Stimulated activated CD4-positive, alpha-beta T cell treated with anti-CD3 and anti-CD28 coated beads, Interleukin-2, amount 100 ng/mL, for 4 hours (primary cell): ENCODE results near the gene SECISBP2.
"Not testable (repeated sequence)": the region's sequence is repeated elsewhere in the genome, so short reads cannot be mapped to it uniquely, and the experiment has no call there.

Experiments
- DNase-seq: peaks from one replicate; pipeline ENCODE4 v3.0.0-alpha.2; 2020; ENCODE audit warnings: low read depth

SECISBP2 gene

DNA sequence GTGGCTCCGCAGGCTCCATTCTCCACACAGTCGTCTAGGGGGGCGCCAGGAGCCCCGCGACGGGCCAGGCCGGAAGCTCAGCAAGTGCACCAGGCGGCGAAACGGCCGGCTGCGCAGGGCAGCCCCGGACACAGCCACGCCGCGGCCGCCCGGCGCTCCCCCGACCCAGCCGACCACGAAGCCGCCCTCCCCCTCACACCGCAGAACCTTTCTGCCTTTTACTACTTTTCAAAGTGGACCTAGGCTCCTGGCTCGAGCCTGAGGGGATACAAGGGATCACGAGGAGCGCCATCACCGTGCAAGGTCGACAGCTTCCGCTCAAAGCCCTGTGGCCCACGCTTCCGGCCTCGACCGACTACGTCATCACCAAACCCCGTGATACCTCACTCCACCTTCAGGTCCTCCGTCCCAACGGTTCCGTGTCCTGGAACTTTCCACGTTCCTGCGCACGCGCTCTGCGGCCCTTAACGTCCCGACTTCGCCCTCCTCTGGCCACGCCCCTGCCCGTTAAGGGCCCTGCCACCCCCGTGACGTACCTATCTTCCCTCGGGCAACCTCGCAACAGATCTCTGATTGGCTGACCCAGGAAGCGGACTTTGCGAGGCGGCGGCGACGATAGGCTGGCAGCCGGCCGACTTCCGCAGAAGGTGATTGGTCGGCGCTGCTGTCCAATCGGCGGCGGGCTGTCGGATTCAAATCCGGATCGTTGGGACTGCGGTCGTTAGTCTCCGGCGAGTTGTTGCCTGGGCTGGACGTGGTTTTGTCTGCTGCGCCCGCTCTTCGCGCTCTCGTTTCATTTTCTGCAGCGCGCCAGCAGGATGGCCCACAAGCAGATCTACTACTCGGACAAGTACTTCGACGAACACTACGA, 7.6 kb upstream of the SECISBP2 start, which contains the start of gene CKS2:
Gene CKS2, plus strand, starts transcription at position 721 of the 871 bp plus-strand sequence. Its CDS starts 98 bp downstream, at position 819.
- peak; percentile 100 for DNase-seq

GRCh38 chr9:89311346-89312221, 6.7 kb upstream of the SECISBP2 start:
- DNase-seq, result no peak

DNA sequence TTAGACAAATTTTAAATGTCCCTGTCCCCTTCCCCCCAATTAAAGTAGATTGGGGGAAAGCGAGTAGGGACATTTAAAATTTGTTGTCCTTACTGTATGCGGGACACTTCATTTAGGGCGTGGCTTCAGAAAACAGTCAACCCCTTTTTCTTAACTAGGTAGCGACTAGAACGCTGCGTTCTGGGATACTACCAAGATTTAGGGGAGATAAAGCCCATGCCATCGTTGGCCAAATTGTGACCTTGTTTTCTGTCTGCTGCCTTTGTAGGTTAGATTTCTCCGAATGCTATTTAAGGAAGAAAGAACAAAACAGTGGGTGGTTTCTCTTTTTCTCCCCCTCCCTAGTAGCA, 6.1 kb upstream of the SECISBP2 start:
- no peak for DNase-seq

DNA sequence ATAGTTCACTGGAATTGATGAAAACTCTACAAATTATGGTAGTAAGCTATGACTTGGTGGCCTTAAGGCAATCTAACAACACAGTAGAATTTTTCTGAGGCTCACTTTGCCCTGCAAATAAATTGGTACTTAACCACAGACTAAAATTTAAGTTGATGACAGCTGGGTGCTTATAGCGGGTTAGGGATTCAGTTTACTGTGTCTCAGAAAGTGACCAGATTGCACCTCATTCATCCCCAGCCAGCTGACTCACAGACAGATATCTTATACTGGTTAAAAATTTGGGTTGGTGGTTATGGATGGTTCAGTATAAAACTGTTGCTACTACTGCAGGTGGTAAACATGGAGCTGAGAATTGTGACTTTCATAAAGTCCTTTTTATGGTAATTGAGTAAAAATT, 4.5 kb upstream of the SECISBP2 start:
- no peak for DNase-seq

DNA sequence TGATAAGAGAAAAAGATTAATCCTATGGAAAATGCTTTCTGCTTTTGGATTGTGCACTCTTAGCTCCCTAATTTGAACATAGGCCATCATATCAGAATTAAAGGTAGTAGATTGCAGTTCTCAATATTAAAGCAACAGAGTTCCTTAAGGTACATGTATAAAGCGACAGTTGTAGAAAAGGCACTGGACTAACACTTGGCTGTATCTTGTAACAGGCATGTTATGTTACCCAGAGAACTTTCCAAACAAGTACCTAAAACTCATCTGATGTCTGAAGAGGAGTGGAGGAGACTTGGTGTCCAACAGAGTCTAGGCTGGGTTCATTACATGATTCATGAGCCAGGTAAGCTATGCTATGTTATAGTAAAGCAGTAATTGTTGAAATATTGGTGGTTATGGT, 3.3 kb upstream of the SECISBP2 start:
- no peak for DNase-seq

DNA sequence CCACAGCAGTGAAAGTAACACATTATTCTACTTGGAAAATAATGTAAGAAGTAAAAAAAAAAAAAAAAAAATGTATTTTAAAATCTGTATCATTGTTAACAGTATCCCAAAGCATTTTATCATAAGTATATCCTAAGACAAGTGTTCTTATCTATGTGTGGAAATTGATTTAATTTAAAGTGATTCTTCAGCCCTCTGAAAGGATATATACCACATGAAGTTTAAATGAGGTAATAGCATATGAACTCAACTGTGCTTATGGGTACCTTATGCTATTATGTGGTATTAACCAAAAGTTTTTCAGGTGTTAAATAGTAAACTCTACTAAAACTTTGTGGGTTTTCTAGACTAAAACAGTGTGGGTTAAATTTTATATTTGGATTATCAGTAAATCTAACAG, 2.8 kb upstream of the SECISBP2 start:
- no peak for DNase-seq

GRCh38 chr9:89317282-89317681, 1.0 kb upstream of the SECISBP2 start:
- no peak for DNase-seq

- DNase-seq, result no peak
Observed at GRCh38 chr9:89319015-89319905, 960 bp downstream of the SECISBP2 start.

DNA sequence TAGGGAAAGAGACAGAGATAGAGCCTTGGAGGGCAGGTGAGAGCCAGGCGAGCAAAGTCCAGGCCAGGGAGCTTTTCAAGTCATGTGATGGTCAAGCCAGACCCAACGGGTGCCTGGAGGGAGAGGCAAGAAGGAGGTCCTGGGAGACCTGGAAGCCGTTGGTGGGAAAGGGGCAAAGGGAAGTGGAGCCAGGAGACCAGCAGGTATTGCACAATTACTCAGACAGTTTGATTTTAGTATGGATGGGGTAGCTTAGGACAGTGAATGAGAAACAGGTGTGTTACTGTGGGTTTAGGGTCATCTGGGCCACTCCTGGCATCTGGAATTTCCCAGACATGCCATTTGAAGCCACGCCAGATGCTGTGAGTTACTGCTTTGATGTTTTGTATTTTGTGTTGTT, 5.1 kb downstream of the SECISBP2 start:
- no peak for DNase-seq

DNA sequence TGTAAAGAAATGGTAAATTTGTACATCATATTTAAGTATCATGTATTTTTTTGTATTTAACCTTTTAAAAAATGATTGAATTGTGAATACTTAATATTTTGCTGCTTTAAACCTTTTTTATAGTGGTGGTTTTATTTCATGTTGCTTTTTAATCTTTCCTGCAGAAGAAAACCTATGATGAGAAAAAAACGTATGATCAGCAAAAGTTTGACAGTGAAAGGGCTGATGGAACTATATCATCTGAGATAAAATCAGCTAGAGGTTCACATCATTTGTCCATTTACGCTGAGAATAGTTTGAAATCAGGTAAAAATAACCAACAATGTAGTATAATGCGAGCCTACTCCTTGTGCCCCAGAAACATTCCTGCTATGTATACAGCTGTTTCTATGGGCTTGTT, 7.4 kb downstream of the SECISBP2 start:
- no peak for DNase-seq

DNA sequence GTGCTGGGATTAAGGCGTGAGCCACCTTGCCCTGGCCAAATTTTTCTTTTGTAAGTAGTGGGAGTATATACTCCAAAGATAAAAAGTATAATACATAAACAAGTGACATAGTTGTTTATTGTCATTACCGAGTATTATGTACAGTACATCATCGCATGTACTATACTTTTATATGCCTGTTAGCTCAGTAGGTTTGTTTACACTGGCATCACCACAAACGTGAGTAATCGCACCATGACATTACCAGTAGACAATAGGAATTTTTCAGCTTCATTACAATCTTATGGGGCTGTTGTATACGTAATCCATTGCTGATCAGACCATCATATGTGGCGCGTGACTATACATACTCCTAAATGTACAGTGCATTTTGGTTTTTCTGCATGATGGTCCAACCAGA, 9.8 kb downstream of the SECISBP2 start:
- DNase-seq, result no peak

GRCh38 chr9:89329917-89330316, 11.6 kb downstream of the SECISBP2 start:
- DNase-seq, result no peak

GRCh38 chr9:89330513-89330912, 12.2 kb downstream of the SECISBP2 start:
- DNase-seq, result no peak

DNA sequence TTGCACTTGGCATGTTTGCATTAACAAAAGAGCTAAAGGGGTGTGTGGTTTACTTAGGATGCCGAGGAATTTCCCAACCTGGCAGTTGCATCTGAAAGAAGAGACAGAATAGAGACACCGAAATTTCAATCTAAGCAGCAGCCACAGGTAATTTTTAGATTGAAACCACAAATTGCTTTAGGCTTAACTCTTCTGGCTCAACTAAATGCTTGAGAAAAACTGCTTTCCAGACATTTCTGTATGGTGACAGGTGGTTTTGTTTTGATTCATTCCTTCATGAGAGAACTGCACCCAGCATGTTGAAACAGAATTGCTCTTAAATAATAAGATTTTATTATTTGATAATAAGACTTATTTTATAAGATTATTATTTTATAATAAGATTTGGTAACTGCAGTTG, 21.5 kb downstream of the SECISBP2 start:
- no peak for DNase-seq

DNA sequence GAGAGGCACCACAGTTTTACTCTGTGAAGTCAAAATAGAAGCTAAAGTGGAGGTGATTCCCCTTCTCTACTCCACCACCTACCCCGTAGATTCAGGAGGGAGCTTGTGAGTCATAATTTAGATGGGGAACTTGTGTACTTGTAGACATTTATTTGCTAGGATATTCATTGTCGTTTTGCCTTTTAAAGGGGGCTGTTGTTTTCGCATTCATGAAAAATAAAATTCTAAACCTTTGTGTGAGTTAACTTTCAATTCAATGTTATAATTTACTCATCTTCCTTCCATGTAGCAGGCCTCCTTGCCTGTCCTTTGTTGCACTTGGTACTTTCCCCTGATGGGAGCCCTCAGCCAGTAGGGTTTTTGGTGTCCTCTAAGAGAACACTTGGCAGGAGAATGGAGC, 22.0 kb downstream of the SECISBP2 start:
- DNase-seq, result no peak

DNA sequence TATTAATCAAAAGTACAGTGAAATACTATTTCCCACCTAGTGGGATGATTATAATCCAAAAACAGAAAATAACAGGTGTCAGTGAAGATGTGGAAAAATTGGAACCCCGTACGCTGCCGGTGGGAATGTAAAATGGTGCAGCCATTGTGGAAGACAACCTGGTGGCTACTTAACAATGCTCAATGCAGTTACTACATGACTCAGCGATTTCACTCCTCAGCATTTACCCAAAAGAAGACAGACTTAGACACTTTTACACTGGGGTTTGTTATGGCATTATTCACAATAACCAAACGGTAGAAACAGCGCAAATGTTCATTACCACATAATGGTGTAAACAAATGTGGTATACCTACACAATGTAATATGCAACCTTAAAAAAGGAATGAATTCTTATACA, 23.9 kb downstream of the SECISBP2 start:
- no peak for DNase-seq

DNA sequence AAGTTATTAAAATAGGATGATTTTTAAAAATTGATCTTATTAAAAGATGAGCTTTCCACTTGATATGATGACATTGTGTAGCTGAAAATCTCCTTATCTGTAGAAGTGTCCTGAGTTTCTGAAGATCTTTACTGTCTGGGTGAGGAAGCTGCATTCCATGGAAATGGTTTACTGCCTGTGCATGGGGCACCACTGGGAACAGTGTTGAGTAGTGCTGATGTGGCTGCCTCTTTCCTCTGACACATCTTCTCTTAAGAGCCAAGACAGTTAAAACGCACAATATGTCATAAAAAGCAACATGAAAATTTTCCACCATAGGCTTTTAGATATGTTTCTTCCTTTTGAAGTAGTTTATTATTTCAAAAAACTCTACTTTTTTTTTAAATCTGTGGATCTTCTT, 24.6 kb downstream of the SECISBP2 start:
- DNase-seq, result no peak

DNA sequence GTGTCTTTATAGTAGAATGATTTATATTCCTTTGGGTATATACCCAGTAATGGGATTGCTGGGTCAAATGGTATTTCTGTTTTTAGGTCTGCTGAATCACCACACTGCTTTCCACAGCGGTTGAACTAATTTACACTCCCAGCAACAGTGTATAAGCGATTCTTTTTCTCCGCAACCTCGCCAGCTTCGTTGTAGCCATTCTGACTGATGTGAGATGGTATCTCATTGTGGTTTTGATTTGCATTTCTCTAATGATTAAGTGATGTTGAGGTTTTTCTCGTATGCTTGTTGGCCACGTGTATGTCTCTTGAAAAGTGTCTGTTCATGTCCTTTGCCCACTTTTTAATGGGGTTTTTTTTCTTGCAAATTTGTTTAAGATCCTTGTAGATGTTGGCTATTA, 25.5 kb downstream of the SECISBP2 start:
- DNase-seq, result not testable (repeated sequence)

- no peak for DNase-seq
Observed at GRCh38 chr9:89345476-89345875, 27.2 kb downstream of the SECISBP2 start.

DNA sequence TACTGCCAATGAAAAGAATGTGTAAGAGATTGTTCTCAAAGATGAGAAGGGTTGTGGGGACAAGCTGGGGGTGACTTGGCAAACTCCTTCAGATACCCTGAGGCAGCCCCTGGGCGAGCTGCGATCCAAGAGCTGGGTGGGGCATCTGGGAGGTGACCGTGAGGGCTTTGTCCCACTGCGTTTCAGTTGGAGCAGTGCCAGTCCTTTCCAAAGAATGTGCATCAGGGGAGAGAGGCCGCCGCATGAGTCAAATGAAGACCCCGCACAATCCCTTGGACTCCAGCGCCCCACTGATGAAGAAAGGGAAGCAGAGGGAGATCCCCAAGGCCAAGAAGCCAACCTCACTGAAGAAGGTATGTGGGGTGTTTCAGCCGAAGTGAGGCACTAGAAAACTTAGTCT, 28.4 kb downstream of the SECISBP2 start:
- DNase-seq, result no peak

GRCh38 chr9:89347651-89348050, 29.4 kb downstream of the SECISBP2 start:
- no peak for DNase-seq

DNA sequence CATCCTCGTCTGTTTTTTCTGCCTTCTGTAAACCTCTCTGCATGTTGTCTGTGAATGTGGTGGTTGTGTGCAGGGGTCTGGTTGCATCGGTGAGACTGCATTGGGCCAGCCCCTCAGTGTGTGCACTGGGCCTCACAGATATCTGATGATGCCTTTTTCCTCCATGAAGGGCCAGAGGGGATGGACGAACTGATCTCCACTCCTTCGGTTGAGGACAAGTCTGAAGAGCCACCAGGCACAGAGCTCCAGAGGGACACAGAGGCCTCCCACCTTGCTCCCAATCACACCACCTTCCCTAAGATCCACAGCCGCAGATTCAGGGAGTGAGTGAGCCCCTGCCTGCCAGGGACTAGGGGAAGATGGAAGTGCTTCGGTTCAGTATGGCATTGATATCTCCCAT, 31.3 kb downstream of the SECISBP2 start:
- no peak for DNase-seq
